Omental fat pad (tissue), 4 donors: Measurements from ENCODE around the gene DZIP1. TPM values are rescaled to one million over a fixed set of nuclear protein-coding genes. Genes with fewer than 3 reads are reported as not detected.

Experiments
- ATAC-seq: fragments of 150-250 bp; one replicate; pipeline ENCODE4 v1.9.1; 2016; ENCODE audit warnings: mild to moderate bottlenecking, moderate library complexity; ENCODE audit not compliant: low FRiP score
- DNase-seq: peaks from one replicate; pipeline ENCODE4 v3.0.0-alpha.2; 2019; ENCODE audit warnings: low spot score
- total RNA-seq, 4 donors: library from RNA; depleted of rRNA; stranded (reverse); fragments of >200 nt; gene quantifications; one replicate each; pipeline ENCODE4 v1.1.0, GENCODE V29; 2016
- TF ChIP-seq, protein P1 (sequence below), 3 donors: fragments of 450-650 bp; IDR thresholded peaks; one replicate each; pipeline ENCODE4 v1.5.1; 2016 to 2017; ENCODE audit warnings: antibody characterized with exemption in 3 of 3, mild to moderate bottlenecking in 3 of 3, moderate library complexity in 2 of 3

The DZIP1 gene
- total RNA-seq, 4 donors from 2014 or later: 6.6 to 18.0 (median 8.5) TPM

DNA sequence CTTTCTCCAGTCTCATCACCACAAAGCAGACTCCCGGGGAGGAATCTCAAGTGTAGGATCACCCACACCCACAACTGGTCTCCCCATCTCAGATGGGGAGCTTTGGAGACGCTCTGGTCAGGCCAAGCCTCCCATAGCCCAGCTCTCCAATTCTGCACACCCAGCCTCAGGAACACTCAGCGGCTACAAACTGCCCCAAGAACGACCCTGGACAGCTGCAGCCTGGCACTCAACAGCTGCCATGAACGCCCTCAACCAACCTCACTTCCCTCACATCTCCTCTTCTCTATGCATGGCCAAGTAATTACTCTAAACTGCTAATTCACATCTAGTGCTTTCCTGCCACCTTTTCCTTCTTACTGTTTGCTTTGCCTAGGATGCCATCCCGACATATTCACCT lies 42.6 kb downstream of the DZIP1 start:
- ATAC-seq: no peak
- TF ChIP-seq, protein P1, sequence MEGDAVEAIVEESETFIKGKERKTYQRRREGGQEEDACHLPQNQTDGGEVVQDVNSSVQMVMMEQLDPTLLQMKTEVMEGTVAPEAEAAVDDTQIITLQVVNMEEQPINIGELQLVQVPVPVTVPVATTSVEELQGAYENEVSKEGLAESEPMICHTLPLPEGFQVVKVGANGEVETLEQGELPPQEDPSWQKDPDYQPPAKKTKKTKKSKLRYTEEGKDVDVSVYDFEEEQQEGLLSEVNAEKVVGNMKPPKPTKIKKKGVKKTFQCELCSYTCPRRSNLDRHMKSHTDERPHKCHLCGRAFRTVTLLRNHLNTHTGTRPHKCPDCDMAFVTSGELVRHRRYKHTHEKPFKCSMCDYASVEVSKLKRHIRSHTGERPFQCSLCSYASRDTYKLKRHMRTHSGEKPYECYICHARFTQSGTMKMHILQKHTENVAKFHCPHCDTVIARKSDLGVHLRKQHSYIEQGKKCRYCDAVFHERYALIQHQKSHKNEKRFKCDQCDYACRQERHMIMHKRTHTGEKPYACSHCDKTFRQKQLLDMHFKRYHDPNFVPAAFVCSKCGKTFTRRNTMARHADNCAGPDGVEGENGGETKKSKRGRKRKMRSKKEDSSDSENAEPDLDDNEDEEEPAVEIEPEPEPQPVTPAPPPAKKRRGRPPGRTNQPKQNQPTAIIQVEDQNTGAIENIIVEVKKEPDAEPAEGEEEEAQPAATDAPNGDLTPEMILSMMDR (IDR thresholded peaks at IDR 0.05): no peak
- no peak for DNase-seq

- DNase-seq (no peak), ATAC-seq (no peak)
- TF ChIP-seq, protein P1 (IDR thresholded peaks at IDR 0.05): no peak
Observed at GRCh38 chr13:95601216-95601615, 43.3 kb downstream of the DZIP1 start.

DNA sequence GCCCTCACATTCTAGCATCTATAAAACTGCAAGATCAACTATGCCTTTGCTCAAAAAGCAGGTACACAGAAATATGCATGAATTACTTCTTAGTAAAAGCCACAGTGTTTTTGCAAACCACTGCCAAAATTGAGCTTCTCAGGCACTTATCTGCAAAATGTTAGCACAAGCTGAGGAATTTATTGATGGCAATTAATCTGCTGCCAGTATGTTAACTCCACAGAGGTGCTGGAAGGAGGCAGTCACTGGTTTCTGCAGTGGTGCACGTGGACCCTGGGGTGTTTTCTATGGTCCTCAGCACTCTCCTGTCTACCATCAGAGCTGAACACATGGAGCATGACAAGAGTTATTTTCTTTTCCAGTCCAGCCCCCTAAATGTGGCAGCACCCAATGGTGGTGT lies 47.8 kb downstream of the DZIP1 start:
- TF ChIP-seq, protein P1 (IDR thresholded peaks at IDR 0.05): no peak
- DNase-seq: no peak
- no peak for ATAC-seq

- DNase-seq: no peak
- TF ChIP-seq, protein P1 (IDR thresholded peaks at IDR 0.05): no peak
- no peak for ATAC-seq
Observed at GRCh38 chr13:95593462-95593861, 51.0 kb downstream of the DZIP1 start.

- DNase-seq (no peak), ATAC-seq (no peak)
- TF ChIP-seq, protein P1 (IDR thresholded peaks at IDR 0.05): no peak
Observed at GRCh38 chr13:95588721-95589120, 55.8 kb downstream of the DZIP1 start.

GRCh38 chr13:95588134-95588533 lies 56.4 kb downstream of the DZIP1 start:
- DNase-seq: no peak
- TF ChIP-seq, protein P1 (IDR thresholded peaks at IDR 0.05): no peak
- no peak for ATAC-seq

DNA sequence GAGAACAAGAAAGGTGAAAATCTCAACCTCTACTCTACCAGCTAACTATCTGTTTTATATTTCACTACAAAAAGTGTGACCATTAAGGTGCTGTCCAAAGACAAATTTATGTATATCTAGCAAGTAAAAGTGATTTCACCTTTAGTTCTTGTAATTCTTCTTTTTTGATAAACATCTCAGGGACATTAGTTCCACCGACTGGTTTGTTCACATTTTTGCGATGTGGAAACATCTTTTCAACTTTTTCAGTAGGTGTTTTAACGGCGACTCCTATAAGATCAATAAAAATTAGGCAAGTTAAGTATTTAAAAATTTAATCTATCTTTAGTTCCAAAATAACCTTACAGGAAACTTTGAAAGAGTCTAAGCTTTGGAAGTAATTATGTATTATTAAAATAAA lies 58.6 kb downstream of the DZIP1 start:
- DNase-seq: no peak
- no peak for ATAC-seq
- TF ChIP-seq, protein P1 (IDR thresholded peaks at IDR 0.05): no peak
